Measurements from ENCODE around the gene NFKBIL1.
"Not testable (repeated sequence)": the region's sequence is repeated elsewhere in the genome, so short reads cannot be mapped to it uniquely, and the experiment has no call there.

DNA sequence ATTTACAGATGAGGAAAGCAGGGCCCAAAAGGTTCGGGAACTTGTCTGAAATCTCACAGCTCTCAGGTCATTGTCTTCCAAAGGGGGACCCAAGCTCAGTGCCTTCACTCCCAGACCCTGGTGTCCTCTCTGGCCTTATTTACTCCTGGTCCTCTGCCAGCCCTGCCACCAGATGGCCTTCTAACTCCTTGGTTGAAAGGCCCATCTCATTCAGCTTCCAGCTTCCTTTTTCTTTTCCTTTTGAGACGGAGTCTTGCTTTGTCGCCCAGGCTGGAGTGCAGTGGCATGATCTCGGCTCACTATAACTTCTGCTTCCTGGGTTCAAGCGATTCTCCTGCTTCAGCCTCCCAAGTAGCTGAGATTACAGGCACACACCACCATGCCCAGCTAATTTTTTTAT is 4.0 kb downstream of the NFKBIL1 start:
- not testable (repeated sequence) for TF ChIP-seq ZNF274 (IDR thresholded peaks at IDR 0.05; ENCODE audit: low read depth, low read length); YY1 (IDR thresholded peaks at IDR 0.05; ENCODE audit: insufficient read depth, insufficient read length)
